ENCODE results near the gene FHIT.

FHIT gene

DNA sequence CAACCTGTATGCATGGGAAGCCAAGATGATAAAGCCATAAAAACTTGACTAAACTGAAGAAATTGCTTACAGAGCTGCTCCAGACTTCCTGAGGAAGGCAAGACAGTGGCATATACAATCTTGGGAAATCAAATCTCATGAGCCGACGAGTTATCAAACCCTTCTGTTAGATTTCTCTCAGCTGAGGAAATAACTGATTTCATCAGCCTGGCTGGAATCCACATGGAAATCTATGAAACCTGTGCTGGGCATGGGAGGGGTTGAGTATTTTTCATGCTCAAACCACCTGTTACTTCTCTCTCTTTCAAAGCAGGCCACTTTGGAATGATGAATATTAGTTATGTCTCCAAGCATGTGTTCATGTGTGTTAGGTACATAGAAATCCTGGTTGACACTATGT, 727.7 kb downstream of the FHIT start:
- DNase-seq (ENCODE audit: low read depth in 3 of 3, low spot score in 1 of 3) = no peak

DNA sequence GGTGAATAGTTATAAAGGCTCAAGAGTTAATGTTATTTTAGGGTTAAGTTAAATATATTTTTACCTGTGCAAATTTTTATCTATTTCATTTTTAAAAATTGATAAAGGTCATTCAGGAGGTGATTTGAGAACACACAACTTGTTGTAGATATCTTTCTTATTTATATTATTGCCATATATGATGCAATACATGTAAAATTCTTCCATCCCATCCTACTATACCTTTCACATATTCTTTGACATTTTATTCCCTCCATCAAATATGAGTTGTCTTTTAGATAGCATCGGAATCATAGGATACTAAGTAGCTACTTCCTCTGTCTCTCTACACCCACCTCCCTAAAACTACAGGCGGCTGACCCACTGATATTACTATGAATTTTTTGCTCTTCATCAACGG, 734.1 kb downstream of the FHIT start:
- DNase-seq (ENCODE audit: low read depth in 3 of 3, low spot score in 1 of 3) = no peak

DNA sequence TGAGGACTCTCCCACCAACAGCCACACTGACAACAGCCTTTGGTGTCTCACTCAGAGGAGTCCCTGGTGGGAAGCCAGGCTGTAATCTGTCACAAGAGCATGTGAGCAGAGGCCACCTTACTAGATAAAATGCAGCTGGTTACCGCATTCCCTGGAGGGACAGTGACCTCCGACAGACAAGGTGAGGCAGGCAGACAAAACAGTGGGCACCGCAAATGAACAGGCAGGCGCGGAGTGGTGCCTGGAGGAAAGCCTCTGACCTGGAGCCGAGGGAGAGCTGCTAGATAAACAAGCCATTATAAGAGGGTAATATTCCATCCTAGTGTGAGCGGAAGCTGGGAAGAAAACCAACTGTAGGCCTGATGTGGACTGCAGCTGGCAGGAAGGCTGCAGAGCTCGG, 736.4 kb downstream of the FHIT start:
- DNase-seq (ENCODE audit: low read depth in 3 of 3, low spot score in 1 of 3) = no peak

DNA sequence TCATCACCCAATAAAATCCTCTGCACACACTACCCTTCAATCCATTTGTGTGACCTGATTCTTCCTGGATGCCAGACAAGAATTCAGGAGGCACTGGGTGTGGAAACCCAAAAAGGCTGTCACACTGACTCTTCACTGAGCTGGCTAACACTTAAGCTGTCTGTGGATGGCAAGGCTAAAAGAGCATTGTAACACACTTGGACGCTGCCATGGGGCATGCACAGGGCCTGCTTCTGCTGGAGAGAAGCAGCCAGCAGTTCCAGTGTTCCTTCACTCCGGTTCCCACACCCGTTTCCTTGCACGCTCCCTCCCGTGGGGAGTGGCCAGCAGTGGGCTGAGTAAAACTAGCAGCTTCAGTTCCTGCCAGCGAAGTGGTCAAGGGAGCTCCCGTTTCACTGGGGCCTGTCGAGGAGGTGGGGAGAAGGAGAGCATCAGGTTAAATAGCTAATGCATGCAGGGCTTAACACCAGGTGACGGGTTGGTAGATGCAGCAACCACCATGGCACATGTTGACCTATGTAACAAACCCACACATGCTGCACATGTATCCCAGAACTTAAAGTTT, 737.1 kb downstream of the FHIT start:
- DNase-seq (ENCODE audit: low read depth in 3 of 3, low spot score in 1 of 3) = no peak

DNA sequence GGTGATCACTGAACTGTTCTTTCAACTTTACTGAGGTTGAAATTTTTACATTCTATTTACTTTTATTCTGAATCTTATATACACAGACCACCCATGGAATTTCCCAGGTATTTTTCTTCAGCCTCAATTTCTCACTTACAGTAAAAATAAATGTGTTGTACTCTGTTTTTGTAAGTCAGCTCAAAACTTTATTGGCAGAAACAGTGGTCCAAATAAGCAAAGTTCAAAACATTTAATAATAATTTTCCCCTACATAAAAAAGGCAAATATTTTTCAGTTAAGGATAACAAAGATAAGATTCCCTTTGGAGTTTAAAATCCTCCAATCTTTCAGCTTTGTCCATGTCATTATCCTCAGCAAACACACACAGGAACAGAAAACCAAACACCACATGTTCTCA, 738.0 kb downstream of the FHIT start:
- no peak for DNase-seq (ENCODE audit: low read depth in 3 of 3, low spot score in 1 of 3)

DNA sequence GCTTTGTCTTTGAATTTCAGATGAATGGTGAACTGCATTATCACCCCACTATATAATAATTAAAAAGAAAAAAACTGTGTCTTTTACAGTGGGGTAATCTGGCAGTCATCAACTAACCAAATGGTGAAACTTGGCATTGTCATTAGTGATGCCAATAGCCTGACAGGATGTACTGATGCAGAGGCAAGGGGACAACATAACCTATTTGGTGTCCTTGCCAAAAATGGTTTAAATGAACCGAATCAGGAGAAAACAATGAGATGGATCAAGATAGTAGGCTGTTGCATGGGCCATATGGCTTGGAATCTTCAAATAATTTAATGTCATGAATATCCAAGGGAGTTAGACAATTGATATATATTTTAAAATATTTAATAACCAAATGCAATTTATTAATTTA, 738.7 kb downstream of the FHIT start:
- DNase-seq (ENCODE audit: low read depth in 3 of 3, low spot score in 1 of 3) = no peak

DNA sequence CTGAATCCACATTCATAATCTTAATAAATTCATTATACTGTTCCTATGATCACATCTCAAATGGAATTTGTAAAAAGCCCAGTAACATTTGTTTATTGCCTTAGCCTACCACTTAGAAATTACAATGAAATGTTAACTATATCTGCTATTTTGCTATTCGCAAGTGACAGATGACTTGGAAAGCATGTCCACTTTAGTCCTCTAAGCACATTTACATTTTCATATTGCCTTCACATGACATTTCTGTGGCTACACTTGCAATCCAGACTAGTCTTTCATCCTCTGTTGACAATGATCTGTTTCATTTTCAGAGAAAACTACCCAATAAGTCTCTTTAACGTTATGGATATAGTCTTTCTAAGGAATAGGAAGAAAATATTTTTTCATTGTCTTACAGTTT, 741.8 kb downstream of the FHIT start:
- DNase-seq (ENCODE audit: low read depth in 3 of 3, low spot score in 1 of 3) = no peak

DNA sequence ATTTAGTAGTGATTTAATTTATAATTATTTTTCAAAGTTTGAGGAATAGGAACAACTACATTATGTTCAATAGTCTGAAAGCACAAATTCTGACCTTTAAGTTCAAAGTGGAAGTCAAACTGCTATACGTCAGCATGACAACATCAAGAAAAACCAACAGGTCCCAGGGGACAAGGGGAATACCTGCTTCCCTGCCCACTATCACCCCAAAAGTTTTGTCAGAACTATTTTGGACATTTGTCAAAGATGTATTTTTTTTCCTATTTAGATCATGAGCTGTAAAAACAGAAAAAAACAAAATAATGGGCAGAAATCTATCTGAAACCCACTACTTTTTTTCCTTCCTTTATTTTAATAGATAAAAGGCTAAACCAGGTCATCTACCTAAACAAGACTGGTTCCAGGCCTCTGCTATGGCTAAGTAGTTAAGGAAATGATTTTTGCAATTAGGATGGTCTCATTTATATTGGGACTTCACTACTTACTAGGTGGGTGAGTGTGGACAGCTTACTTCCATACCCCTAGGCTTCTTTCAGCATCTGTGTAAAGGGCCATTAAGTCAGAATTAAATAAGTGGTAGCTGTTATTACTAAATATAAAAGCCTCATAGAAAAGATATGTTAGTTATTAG, 746.3 kb downstream of the FHIT start:
- no peak for DNase-seq (ENCODE audit: low read depth in 3 of 3, low spot score in 1 of 3)

DNA sequence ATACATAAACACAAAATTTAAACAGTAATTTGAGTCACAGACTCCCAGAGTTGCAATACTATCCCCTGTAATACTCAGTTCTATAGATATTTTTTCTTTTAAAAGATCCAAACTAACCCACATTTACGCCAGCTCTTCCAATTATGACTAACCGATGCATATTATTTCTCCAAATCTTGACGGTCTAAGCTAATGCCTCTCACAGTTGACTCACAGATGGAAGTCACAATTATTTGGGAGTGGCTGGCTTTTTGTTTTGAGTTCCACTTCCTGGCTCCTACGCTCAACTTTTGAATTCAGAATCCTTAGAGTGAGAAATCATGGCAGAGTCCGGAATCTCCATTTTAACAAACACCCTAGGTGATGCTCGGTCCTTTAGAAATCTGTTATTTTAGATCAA, 749.9 kb downstream of the FHIT start:
- no peak for DNase-seq (ENCODE audit: low read depth in 3 of 3, low spot score in 1 of 3)

DNA sequence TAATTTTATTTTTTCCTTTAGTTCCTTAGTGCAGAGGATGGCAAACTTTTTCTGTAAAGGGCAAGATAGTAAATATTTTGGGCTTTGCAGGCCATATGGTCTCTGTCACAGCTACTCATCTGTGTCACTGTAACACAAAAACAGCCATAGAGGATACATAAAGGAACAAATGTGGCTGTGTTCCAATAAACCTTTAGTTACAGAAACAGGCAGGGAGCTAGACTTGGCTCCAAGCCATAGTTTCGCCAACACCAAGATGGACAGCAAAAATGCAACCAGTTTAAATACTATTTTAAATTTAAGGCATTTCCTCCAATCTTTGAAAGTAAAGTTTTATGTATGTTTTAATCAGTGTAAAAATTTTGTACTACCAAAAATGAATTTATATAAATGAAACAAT, 753.4 kb downstream of the FHIT start:
- no peak for DNase-seq (ENCODE audit: low read depth in 3 of 3, low spot score in 1 of 3)

DNA sequence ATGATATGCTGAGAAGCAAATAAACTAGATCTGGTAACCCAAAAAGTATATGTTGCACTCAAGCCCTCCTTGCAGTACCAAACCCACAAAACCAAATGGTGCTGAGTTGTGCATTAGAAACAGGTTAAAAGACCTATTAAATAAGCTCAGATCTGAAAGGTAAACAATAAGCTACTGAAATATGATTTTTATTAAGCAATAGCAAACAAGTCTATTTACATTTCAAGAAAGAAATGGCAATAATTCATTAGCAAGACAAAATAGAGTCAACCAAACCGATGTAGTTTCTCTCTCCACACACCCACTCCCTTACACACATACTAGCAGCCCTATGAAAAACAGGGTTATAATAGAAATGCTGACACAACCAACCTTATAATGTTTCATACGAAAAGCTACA, 760.3 kb downstream of the FHIT start:
- no peak for DNase-seq (ENCODE audit: low read depth in 3 of 3, low spot score in 1 of 3)

DNA sequence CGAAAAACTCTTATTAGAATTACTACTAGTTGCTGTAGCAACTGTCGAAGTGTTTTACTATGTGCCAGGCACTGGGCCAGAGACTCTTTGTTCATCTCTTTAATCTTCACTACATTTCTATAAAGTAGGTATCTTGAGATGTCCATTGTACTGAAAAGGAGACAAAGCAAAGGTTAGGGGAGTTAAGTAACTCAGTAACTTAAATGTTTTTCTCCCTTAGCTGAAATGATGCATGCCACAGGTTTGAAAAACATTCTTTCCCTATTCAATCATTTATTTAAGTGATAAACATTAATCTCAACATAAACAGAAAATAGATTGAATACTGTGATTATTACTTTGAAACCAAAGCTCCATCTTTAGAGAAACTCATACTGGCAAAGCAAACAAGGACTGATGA, 776.2 kb downstream of the FHIT start:
- no peak for DNase-seq (ENCODE audit: low read depth in 3 of 3, low spot score in 1 of 3)

DNA sequence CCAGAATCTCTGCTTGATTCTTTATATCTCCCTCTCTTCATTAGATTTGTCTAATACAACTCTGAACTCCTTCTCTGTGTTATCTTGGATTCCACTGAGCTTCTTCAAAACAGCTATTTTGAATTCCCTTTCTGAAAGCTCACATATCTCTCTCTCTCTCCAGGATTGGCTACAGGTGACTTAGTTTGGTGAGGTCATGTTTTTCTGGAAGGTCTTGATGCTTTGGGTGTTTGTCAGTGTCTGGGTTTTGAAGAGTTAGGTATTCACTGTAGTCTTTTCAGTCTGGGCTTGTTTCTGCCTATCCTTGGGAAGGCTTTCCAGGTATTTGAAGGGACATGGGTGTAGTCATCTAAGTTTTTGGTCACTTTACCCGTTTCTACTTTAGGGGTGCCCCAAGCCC, 781.8 kb downstream of the FHIT start:
- DNase-seq (ENCODE audit: low read depth in 3 of 3, low spot score in 1 of 3) = no peak

DNA sequence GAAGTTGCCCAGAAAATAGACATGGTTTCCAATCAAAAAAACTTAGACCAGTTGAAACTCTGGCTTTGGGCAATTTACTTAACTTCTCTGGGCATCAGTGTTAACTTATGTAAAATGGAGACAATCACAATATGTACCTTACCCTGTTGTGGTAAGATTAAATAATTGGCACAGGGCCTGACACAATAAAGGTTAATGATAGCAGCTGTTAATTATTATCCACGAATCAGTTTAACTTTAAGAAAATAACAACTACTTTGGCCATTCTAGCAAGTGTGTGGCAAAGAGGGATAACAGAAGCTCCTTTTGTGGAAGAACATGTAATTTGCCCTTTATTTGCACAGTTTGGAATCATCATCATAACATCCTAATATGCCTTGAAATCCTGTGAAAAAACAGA, 787.6 kb downstream of the FHIT start:
- DNase-seq (ENCODE audit: low read depth in 3 of 3, low spot score in 1 of 3) = no peak

DNA sequence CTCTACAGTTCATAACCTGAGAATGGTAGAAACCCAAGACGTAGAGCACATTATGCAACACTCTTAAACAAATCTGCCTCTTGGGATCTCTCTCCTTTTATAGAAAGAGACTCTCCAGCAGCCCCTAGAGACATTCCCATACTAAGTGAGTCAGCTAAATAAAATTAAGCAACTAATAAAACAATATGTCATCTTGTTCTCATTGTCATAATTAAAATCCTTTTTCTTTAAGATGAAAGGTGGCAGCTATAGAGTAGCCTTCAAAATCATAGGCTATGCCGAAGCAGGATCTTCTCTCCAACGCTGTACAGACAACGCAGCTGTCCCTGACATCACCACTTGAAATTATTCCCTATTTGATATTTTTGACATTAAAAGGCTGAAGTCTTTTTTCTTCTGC, 790.0 kb downstream of the FHIT start:
- no peak for DNase-seq (ENCODE audit: low read depth in 3 of 3, low spot score in 1 of 3)

DNA sequence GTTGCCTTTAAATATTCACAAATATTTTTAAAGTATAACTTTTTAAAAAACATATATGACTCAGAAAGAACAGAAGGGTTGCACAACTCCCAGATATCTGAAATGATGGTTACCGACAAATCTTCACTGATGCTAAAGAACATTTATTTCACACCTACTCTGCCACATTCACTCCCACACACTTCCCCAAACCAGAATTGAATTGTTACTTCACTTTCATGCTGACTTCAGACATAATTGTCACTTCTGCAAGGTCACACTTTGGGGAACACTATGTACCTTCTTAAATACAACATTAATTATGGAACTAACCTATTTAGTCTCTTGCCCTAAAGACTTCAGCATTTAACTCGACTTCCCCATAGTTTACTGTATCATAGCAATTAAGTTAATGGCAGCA, 795.1 kb downstream of the FHIT start:
- no peak for DNase-seq (ENCODE audit: low read depth in 3 of 3, low spot score in 1 of 3)

DNA sequence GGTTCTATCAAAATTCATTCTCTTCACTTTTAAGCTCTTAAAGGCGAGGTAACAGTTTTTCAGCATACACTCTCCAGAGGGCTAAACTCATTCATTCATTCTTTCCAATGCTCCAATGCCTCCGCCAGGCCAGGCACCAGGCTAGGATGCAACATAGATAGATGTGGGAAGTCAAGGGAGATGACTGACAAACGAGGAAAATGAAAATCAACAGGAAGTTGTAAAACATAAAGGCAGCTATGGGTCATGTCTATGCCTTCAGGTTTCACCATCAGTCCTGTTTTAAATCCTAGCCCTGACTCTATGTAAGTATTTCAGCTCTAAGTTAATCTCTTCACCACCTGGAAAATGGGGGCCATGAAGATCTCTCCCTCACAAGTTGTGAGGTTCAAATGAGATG, 797.9 kb downstream of the FHIT start:
- DNase-seq (ENCODE audit: low read depth in 3 of 3, low spot score in 1 of 3) = no peak

DNA sequence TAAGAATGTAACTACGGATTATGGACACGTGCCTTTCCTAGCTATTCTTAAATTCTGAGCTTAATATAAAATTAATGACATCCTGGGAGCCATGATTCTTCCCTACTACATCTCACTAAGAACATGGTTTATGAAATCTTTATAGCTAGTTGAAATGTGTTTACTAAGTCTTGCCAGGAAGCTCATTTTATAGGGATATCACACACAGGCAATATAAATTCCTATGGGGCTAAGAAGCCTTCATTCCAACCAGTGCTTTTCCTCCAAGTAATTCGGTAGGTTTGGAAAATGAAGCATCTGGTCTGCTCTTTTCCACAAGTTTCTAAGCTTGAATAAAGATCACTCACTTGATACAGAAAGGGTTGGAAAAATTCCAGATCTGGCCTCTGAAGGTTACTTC, 802.6 kb downstream of the FHIT start:
- no peak for DNase-seq (ENCODE audit: low read depth in 3 of 3, low spot score in 1 of 3)

DNA sequence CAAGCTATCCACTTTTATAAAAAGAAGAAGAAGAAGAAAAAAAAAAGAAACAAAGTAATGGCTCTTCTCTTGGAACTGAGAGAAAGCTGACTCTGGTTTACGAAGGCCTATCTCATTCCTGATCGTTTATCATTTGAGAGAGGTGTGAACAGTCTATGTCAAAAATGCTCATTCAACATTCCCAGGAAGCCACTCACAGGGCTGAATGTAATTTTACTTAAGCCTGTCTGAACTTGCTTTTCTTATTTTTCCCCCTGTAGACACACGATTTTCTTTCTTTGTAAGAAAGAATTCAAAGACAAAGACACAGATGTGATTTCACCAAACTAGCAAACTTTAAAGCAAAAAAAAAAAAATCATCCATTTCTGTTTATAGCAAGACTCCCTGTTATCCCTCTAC, 805.8 kb downstream of the FHIT start:
- no peak for DNase-seq (ENCODE audit: low read depth in 3 of 3, low spot score in 1 of 3)

DNA sequence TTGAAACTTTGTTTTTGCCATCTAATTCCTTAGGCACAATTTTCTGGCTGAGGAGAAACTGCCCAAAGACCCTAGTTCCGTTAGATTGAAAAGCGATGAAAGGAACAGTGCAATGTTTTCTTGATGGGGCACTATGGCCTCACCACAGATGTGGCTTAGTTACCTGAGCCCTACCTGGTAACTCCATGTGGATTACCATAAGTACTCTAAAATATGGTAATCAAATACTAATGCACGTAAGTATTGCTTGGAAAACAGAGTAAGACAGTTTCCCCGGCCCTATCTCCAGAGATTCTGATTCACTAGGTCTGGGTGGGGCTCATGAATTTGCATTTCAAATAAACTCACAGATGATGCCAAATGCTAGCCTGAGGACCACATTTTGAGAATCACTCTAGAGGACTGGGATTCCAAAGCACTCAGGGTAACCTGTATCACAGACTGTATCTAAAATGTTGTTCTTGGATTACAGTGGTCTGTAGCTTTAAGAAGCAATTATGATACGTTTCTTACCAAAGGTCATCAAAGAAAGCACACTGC, 806.3 kb downstream of the FHIT start:
- DNase-seq (ENCODE audit: low read depth in 3 of 3, low spot score in 1 of 3) = no peak

DNA sequence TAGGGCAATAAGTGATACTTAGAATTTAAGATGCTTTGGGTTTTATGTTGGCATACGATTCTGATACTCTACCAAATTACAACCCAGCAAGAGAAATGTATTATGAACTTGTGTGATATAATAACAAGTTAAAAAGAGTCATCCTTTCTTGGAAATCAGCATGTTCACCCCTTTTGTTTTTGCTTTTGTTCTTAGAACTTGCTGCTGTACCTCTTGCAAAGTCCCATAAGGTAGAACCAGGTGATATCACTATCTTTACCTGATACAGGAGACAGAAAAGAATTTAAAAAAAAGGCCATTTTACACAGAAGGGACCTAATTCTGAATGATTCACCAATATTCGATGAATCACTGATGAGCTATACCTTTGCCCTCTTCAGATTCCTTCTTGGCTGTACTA, 810.4 kb downstream of the FHIT start:
- no peak for DNase-seq (ENCODE audit: low read depth in 3 of 3, low spot score in 1 of 3)

DNA sequence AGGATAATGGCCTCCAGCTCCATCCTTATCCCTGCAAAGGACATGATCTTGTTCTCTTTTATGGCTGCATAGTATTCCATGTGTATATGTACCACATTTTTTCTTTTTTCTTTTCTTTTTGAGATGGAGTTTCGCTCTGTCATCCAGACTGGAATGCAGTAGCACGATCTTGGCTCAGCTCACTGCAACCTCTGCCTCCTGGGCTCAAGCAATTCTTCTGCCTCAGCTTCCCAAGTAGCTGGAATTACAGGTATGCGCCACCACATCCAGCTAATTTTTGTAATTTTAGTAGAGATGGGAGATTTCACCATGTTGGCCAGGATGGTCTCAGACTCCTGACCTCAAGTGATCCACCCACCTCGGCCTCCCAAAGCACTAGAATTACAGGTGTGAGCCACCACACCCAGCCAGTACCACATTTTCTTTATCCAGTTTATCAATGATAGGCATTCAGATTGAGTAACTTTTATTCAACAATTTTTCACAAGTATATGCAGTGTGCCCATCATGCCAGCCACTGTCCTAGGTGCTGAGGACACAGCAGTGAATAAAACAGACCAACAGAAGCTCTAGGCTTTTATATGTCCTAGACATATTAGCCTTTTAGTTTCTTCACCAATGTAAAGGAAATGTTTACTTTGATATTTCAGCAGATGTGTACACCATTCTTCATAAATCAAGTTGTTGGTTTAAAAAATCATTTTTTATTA, 815.2 kb downstream of the FHIT start:
- no peak for DNase-seq (ENCODE audit: low read depth in 3 of 3, low spot score in 1 of 3)

DNA sequence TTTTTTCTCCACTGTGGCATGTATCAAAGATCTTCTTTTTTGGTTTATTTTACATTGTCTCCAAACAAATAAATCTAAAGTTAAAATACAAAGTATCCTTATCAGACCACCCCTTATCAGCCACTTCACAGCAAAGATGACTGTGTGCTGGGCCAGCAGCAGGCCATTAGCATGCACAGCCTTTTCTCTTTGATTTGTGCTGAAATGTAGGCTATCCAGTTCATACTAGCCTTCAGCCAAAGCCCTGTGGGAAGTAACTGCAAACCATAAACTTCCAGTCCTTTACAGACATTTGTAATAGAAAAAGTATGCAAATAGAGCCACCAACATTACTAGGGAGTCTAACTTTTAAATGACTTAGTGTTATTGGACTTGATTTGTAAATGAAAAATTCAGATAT, 816.3 kb downstream of the FHIT start:
- DNase-seq (ENCODE audit: low read depth in 3 of 3, low spot score in 1 of 3) = no peak
